Urothelium cell line (cell line): ENCODE results near the gene CEP131.

Experiments used
- DNase-seq: peaks from one replicate; pipeline ENCODE4 v3.0.0; 2011; ENCODE audit warnings: low spot score, mixed read lengths
- FAIRE-seq: peaks from 2 replicates; lab custom pipeline; 2011; peaks lifted over from hg19 to GRCh38; lab: Jason Lieb, UNC

The CEP131 gene

DNA sequence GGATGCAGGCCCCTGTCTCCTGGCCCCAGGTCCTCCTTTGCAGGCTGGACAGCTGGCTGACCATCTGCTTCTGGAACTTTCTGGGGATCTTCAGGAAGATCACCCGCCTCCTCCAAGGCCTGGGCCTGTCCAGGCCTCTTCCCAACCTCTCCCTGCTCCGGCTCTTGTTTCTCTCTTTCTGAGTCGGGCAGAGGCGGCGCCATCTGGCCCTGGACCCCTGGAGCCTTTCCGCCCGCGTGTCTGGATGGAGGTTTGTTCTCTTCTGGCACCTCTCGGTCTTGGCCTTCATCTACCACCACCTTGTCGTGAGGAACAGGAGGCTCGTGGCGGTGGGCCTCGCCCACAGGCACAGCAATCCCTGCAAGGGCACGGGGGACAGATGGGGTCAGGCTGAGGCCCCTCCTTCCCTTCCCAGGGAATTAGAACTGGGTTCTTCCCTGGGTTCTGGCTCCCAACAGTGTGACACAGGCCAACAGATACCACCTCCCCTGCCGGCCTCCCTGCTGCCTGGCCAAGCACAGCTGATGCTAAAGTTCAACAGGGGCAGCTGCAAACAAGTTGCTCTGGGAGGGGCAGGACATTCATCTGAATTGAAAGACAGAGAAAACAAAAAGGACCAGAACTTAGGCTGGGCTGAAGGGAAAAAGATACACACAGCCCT lies 29.7 kb upstream of the CEP131 start:
- peak; percentile 5 for FAIRE-seq
- DNase-seq: no peak

DNA sequence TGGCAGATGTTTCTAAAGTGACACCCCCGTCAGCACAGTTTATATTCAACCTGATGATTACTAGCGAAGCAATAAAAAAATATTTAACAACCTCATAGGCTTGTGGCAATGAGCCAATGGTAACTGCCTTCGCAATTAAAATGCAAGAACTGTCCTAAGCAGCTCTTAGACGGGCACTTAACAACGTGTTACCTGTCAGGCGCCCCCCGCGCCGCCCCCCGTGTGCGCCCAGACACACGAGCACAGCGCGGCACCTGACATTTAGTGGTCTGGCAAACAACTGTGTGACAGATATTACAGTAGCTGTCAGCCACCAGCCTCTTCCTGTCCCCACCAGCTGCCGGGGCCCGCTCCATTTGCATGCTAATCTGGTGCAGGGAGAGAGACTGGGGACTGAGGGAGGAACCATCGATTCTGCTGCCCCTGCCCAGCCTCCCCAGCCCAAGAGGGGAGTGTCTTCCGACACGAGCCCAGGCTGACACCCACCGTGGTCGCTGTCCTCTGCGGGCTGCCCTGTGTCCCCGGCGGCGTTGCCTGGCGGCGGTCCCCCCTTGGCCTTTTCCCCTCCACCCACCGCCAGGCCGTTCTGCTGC lies 29.0 kb upstream of the CEP131 start:
- DNase-seq: no peak
- FAIRE-seq: no peak

DNA sequence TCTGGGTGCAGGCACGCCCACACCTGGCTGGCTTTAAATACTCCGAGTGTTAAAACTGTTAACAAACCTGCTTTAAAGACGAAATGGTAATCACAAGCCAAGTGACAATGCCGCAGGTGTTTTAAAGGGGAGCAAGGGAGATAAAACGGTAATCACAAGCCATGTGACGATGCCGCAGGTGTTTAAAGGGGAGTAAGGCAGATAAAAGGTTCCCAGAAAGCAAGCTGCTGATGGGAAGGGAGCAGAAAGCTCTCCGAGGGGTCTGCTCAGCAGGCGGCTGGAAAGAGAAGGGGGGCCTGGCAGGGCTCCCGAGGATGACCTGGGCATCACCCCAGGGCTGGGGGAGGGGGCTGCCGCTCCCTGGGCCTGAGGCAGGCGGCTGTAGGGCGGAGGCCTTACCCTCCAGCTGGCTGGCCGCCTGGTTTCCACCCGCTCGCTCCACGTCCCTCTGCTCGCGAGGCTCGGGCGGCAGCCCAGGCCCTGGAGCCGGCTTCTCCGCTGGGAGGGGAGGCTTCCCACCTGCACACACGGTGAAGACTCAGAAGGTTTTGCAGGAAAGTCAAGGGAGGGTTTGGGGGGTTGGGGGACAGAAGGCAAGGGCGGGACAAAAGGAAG lies 28.4 kb upstream of the CEP131 start:
- no peak for FAIRE-seq
- DNase-seq: no peak

DNA sequence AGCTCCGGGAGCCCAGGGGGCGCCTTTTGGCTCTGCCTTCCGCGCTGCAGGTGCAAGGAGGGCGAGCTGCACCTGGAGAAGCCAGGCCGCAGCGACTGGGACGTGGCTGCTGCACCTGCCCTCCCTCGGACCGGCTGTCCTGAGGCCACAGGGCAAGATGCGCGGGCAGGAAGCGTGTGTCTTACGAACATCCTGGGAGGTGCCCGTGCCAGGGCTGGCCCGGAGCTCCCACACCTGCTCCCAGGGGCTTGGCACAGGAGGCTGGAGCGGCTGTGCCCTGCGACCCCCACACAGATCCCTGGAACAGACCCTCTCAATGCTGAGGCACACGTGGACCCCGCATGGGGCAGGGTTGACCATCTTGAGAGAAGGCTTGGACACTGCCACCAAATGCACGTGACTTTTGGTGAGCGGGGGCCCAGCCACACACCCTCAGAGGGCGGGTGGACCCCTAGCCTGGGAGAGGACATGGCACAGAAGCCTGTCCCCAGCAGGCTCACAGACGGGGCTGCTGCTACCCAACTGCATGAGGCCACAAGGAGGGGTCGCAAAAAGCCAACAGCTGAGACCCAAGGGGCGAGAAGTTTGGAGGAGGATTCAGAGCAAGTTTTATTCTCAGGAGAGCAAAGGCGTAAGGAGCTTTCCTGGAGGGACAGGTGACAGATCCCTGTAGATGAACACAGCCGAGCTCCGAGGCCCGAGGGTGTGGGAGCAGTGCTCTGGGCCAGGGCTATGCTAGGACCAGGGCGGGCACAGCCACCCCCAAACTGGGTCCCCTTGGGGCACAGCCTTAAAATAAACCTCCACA lies 27.7 kb upstream of the CEP131 start:
- no peak for FAIRE-seq
- DNase-seq: no peak

DNA sequence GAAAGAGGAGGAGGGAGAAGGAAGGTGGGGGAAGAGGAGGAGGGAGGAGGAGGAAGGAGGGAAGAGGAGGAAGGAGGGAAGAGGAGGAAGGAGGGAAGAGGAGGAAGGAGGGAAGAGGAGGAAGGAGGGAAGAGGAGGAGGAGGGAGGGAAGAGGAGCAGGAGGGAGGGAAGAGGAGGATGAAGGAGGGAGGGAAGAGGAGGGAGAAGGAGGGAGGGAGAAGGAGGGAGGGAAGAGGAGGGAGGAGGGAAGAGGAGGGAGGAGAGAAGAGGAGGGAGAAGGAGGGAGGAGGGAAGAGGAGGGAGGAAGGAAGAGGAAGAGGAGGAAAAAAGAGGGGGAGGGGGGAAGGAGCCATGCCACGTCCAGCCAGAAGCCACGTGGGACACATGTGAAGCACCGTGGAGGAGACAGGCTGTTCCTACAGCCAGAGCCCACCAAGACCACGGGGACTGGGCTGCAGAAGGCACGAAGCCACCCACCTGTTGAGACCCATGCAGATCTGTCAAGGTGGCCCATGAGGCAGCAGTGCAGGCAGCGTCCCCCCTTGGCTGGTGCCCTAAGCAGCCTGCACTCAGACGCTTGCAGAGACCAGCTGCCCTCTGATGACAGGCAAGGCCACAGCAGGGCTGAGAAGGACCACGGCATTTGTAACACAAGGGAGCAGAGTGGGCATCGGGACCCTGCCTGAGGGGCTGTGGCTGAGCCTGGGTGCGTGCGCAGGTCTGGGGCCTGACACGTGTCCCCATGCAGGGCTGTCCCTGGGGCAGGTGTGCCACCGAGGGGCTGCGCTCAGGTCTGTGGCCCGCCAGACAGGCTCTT lies 26.7 kb upstream of the CEP131 start:
- FAIRE-seq: peak; percentile 100

DNA sequence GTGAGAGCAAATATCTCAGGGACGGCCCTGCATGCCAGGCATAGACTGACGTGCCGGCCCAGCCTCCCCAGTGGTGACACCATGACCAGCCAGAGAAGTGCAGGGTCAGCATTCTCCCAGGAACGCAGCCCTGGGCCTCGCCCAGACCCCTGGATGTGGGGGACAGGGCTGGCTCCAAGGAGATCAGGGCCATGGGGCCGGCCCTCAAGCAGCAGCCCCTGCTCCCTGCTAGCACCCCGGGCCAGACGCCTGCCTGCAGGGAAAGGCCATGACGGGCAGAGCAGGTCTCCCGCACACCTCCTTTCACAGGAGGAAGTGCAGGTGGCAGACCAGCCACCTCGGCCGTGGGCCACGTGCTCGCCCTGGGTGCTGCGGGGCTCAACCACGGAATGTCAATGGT lies 25.9 kb upstream of the CEP131 start:
- DNase-seq: no peak
- FAIRE-seq: no peak

More for the DNA sequence above, 26.7 kb upstream of the CEP131 start:
- DNase-seq: no peak

DNA sequence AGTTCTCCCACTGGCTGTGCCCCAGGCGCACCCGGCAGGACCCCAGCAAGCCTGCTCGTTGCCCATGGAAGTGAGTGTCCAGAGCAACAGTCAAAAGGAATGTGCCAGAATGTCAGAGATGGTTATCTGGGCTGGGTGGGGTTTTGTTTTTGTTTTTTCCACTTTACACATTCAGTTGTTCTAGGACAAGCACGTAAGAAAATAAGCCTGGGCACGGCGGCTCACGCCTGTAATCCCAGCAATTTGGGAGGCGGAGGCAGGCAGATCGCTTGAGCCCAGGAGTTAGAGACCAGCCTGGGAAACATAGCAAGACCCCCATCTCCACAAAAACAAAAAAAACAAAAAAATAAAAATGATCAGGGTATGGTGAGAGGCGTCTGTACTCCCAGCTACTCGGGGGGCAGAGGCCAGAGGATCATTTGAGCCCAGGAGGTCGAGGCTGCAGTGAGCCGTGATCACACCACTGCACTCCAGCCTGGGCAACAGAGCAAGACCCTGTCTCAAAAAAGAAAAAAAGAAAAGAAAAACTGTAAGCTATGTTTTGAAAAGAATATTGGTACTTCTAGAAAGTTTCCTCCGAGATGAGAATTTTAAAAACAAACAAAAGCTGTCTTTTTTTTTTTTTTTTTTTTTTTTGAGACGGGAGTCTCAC lies 24.7 kb upstream of the CEP131 start:
- FAIRE-seq: no peak
- DNase-seq: no peak

DNA sequence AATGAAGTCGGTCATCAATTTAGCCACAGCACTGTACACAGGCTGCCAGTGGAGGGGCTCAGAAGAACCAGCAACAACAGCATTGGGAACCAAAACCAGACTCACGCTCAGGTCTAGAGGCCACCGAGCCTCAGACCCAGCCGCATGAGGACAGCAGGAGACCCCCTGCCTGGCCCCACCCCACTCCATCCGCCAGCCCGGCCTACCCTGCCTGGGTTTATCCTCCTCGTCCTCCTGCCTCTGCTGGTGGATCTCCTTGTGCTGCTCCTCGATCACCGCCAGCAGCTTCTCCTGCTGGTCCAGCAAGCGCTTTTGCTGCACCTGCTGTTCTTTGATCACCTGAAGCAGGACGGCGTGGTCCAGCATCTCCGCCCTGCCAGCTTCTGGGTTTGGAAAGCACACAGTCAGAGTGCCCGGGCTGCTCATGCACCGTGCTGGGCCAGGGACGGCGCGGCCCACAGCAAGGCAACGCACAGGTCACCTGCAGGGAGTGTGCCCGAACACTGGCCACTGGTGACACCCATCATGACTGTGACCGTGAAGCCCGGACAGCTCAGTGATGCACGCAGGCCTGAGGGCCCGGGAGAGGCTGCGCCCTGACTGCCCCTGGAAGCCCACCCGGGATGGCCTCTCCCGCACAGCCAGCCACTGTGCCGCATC lies 24.0 kb upstream of the CEP131 start:
- DNase-seq: no peak
- peak; percentile 9 for FAIRE-seq

DNA sequence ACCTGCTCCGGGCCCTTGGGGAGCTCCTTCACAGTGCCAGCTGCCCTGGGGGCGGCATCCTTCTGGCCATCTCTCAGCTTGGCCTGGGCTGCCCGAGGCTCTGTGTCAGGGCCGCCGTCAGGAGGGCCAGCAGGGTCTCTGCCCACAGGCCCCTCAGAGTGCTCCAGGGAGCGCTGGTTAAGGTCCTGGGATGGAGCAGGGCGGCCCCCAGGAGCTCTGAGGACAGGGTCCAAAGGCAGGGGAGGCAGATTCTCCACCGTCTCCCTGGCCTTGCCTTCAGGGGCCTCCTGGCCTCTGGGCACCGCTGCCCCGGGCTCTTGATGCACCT lies 23.5 kb upstream of the CEP131 start:
- DNase-seq (no peak), FAIRE-seq (no peak)

DNA sequence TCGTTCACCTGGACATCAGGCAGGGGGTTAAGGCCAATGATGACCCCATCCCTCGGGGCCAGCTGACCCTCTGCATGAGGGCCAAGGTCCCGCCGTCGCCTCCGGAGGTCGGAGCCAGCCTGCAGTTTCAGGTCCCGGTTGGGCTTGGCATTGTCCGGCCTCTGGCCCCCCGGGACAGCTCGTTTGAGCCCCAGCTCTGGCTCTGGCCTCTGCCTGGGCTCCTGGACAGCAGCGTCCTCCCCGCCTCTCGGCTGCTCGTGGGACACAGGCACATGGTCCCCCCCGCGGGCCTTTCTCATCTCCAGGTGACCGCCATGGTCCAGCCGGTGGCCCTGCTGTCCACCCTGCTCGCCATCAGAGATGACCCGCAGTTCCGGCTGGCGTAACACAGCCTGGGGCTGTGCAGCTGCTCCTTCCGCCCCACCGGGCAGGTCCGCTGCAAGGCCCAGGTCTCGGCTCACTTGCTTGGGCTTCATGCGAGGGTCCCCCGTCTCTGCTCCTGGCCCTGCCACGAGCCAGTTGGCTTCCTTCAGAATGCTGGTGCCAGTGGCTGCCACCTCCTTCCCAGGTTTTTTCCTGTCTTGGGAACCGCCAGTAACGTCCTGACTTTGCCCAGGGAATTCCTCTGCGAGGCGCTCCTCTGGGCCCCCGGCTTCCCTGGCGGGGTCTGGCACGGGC lies 23.0 kb upstream of the CEP131 start:
- DNase-seq: no peak
- FAIRE-seq: no peak

DNA sequence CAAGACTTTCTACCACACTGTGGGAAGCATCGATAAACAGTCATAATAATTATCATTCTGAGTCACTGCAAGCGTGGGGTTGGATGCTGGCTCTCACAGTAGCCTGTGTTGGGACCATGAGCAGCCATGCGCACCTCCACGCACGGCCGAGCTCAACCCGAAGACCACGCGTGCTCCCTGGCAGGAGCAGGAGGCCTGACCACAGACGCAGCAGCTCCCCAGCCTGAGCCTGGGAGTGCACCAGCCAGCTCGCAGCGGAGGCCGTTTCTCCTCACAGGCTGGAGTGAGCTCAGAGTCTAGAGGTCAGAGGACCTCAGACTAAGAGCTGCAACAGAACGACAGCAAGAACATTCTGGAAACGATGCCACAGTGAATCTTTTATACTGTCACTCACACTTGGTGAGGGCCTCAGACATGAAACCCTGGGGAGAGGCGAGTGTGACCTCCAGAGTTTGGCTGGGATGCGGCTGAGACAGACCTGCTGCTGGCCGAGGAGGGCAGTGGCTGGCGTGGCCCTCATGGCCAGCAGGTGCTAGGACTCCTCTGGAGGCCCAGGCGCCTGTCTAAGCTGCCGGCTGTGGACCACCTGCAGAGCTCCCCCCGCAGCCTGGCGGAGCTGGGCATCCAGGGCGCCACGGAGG lies 22.4 kb upstream of the CEP131 start:
- DNase-seq (no peak), FAIRE-seq (no peak)

DNA sequence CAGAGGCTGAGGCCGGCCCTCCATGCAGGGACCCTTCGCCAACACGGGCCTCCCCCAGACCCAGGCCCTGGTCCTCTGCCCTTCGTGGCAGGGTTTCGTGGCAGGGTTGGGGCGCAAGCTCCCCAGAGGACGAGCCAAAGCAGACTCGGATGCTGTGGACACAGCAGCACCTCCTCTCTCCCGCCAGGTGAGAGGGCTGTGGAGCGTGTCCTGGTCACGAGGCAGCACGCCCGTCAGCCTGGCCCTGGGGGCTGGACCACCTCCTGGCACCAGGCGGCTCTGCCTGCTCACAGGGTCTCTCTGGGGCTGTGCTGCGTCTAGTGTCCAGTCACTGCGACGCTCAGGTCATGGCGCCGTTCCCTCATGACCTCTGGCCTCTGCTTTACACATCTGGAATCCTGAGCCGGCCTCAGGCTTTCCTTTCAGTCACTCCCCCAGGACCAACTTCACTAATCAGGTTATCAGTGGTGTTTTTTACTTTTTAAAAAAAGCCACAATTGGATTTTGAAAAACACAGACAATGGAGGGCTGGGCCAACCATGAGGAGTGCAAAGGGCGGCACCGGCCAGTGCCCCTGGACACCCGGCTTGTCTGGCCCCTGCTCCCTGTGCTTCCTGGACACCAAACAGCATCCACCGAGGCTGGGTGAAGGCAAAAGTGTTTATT lies 21.7 kb upstream of the CEP131 start:
- DNase-seq (no peak), FAIRE-seq (peak; percentile 79)

DNA sequence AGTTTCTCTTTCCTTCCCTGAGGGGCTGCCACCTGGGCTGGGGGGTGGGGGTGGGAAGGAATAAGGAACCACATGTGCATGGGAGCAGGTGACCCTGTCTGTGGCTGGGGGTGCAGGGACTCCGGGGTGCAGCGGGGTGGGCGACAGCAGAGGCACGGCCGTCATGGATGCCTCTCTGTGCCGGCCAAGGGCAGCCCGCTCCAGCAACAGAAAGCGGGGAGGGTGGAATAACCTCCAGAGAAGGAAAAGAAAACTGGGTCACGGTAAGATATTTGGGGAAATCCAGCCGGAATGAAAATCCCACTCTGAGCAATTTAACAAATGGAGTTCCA lies 20.5 kb upstream of the CEP131 start:
- DNase-seq (no peak), FAIRE-seq (no peak)

DNA sequence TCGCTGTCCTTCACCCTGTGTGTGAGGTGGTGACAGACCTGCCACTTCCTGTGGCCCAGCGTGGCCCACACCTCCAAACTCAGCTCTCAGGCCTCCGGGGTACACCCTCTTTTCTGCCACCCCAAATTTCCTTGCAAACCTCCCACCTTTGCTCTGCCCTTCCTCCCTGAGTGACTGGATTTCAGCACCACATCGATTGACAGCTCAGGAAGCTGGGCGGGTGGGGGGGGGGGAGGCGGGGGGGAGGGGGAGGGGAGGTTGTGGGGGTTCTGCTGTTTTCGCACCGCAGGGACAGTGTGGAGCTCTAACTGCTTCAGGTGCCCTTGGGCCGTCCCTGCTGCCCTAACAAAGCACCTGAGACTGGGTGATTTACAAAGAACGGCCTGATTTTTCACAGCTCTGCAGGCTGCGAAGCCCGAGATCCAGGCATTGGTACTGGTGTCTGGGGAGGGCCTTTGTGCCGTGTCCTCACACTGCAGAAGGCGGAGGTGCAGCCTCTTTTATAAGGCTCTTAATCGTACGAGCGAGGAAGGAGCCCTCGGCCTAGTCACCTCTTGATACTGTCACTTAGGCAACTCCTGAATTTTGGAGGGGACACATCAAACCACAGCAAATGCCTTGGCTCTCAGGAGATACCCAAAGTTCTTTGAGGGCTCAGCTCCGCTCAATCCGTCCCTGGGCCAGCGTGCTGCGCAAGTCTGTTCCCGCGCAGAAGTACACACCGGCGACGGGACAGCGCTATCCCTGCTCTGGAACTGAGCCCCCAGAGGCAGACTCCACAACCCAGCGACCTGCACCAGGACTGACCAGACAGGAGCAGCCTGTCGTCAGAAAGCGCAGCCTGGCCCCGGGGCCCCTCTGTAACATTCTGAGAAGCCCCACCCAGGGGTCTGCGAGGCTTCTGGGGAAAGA lies 19.9 kb upstream of the CEP131 start:
- no peak for FAIRE-seq
- DNase-seq: no peak

DNA sequence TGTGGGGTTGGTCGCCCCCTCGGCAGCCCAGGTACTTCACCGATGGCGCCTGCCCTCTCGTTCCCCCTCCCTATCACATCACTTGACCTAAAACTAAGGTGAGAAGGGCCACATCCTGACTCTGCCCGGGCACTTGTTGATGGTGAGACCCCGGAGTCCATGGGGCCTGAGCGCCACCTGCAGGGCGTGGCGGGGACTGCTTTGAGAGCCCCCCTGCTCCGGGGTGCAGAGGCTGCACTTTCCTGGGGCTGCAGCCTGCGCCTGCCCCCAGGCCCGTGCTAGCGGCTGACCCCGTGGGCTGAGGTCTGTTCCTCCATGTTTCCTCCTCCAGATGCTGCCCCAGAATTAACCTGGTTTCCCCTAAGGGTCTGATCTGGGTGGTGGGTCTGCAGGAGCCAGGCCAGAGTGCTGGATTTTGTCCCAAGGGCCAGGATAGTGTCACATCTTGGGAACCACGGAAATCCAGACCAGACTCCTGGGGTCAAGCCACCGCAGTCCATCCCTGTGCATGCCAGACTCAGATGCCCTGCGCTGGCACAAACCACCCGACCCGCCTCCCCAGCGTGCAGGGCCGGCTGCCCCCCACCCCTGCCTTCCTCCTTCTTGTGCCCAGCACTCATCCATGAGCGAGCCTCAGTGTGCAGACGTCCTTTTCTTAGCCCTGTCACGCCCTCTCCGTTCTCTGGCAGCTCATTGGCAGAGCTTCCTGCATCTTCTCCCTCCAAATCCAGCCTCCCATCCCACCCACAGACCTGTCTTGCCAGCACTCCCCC lies 19.1 kb upstream of the CEP131 start:
- DNase-seq (peak; percentile 73), FAIRE-seq (peak; percentile 81)

DNA sequence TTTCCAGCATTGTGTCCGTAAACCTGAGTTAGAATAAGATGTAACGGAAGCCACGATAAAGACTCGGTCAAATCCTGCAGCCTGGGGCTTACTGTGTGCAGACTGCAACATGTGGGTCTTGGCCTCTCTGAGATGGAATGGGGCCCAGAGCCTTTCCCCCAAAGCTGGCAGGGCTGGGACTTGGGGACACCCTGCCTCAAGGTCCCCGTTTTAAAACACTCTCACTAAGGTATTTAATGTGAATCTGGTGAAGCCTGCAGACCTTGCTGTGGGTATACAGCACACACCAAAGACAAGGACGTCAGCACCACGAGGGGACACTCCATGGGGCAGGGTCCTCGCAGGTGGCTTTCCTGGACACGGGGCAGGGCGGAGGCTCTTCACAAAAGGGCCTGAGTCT lies 18.4 kb upstream of the CEP131 start:
- DNase-seq (no peak), FAIRE-seq (no peak)

DNA sequence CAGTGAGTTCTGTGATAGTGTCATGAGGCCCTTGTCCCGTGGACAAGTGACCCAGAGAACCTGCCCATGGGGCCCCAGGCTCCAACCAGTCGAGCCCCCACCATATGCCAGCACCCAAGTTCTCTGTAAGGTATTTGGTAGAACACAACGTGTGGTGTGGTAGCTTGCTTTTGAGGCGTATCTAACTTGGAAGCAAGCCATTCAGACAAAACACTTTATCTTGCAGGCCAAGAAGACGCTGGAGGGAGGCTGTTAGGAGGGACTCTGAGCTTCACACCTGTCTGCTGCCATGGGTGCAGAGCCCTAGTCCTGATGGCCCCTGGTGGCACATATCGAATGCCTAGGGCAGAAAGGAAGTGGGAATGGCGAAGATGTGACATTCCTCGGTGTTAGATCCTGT lies 18.0 kb upstream of the CEP131 start:
- no peak for FAIRE-seq

More for the DNA sequence above, 18.0 kb upstream of the CEP131 start:
- DNase-seq: no peak
